Thoracic aorta (tissue), 2 donors: Measurements from ENCODE around the gene RADIL. TPM values are rescaled to one million over a fixed set of nuclear protein-coding genes. Genes with fewer than 3 reads are reported as not detected.

Source experiments
- ATAC-seq: fragments of 150-250 bp; one replicate; pipeline ENCODE4 v1.8.0; 2017; ENCODE audit warnings: low read depth; ENCODE audit not compliant: insufficient number of reproducible peaks, low FRiP score
- DNase-seq: peaks from one replicate; pipeline ENCODE4 v3.0.0-alpha.2; 2020; ENCODE audit warnings: low spot score
- H3K27ac ChIP-seq, 2 donors: fragments of 200-600 bp; sonication (generic); 1 replicate in 1 of 2; 2 replicates in 1 of 2; pipeline ENCODE4 v1.5.1; 2016; ENCODE audit warnings: mild to moderate bottlenecking in 2 of 2, moderate library complexity in 2 of 2
- H3K27me3 ChIP-seq: fragments of 200-600 bp; sonication (generic); replicated peaks from 2 replicates; pipeline ENCODE4 v1.6.0; 2016; ENCODE audit warnings: mild to moderate bottlenecking; ENCODE audit not compliant: insufficient read depth
- H3K36me3 ChIP-seq: fragments of 200-600 bp; sonication (generic); one replicate; pipeline ENCODE4 v1.5.1; 2016
- H3K4me1 ChIP-seq, 2 donors: fragments of 200-600 bp; sonication (generic); 1 replicate in 1 of 2; 2 replicates in 1 of 2; pipeline versions ENCODE4 v1.5.1 to v1.6.0; 2016; ENCODE audit warnings: low read depth in 2 of 2, mild to moderate bottlenecking in 1 of 2; ENCODE audit not compliant: control insufficient read depth in 1 of 2
- H3K4me3 ChIP-seq: fragments of 200-600 bp; sonication (generic); 2 replicates; pipeline ENCODE4 v1.5.1; 2016; ENCODE audit warnings: mild to moderate bottlenecking
- H3K9me3 ChIP-seq: fragments of 200-600 bp; sonication (generic); 2 replicates; pipeline ENCODE4 v1.5.1; 2016
- total RNA-seq, 2 donors: library from RNA; depleted of rRNA; stranded (reverse); fragments of >200 nt; gene quantifications; one replicate each; pipeline versions ENCODE4 v1.1.0 to v1.2.3, GENCODE V29; 2016
- TF ChIP-seq, protein P1 (sequence below): fragments of 200-600 bp; sonication (generic); IDR thresholded peaks from one replicate; pipeline ENCODE4 v1.5.1; 2019; ENCODE audit warnings: antibody characterized with exemption

RADIL gene
- total RNA-seq, 2 donors from 2014 or later = 6.7 to 14.4 TPM

DNA sequence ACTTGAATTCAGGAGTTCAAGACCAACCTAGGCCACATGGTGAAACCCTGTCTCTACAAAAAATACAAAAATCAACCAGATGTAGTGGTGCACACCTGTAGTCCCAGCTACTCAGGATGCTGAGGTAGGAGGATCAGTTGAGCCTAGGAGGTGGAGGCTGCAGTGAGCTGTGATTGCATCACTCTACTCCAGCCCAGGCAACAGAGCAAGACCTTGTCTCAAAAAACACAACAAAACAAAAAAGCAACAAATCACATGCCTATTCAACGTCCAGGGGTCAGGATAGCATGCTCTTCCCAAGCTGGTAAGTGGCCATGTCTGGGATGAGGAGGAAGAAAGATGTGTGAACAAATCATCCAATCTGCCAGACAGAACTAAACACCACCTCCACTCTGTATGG, 6.2 kb upstream of the RADIL start:
- H3K4me3 ChIP-seq = no peak overlapping the region
- H3K27me3 ChIP-seq = no peaks in the 10 kb centered on the region
- no peak for ATAC-seq
- no peak overlapping the region for H3K27ac ChIP-seq
- no peaks in the 10 kb centered on the region for H3K4me1 ChIP-seq
- H3K9me3 ChIP-seq = peaks cover 5% of the 10 kb centered on the region
- no peaks in the 10 kb centered on the region for H3K36me3 ChIP-seq
- DNase-seq = no peak
- TF ChIP-seq, protein P1, sequence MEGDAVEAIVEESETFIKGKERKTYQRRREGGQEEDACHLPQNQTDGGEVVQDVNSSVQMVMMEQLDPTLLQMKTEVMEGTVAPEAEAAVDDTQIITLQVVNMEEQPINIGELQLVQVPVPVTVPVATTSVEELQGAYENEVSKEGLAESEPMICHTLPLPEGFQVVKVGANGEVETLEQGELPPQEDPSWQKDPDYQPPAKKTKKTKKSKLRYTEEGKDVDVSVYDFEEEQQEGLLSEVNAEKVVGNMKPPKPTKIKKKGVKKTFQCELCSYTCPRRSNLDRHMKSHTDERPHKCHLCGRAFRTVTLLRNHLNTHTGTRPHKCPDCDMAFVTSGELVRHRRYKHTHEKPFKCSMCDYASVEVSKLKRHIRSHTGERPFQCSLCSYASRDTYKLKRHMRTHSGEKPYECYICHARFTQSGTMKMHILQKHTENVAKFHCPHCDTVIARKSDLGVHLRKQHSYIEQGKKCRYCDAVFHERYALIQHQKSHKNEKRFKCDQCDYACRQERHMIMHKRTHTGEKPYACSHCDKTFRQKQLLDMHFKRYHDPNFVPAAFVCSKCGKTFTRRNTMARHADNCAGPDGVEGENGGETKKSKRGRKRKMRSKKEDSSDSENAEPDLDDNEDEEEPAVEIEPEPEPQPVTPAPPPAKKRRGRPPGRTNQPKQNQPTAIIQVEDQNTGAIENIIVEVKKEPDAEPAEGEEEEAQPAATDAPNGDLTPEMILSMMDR = no peak

- ATAC-seq (no peak), DNase-seq (no peak)
- H3K27ac ChIP-seq = no peak overlapping the region
- H3K36me3 ChIP-seq = no peaks in the 10 kb centered on the region
- H3K4me1 ChIP-seq = no peaks in the 10 kb centered on the region
- H3K4me3 ChIP-seq = no peak overlapping the region
- TF ChIP-seq, protein P1 = no peak
- no peaks in the 10 kb centered on the region for H3K27me3 ChIP-seq
- no peaks in the 10 kb centered on the region for H3K9me3 ChIP-seq
These were observed 4.6 kb upstream of the RADIL start for GRCh38 chr7:4888161-4888560.

DNA sequence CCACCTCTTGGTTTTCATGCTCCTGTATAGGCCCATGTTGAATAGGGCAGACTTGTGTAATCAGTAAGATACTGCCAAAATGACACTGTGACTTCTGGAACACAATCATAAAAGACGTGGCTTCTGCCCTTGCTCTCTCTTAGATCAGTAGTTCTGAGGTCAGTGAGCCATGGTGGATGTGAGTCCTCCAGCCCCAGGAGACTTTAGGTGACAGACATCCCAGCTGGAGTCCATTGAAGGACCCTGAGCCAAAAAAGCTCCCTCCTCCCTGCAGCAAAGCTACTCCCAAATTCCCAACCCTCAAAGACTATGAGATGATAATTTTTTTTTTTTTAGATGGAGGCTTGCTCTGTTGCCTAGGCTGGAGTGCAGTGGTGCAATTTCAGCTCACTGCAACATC, 3.2 kb upstream of the RADIL start:
- H3K27ac ChIP-seq = no peak overlapping the region
- H3K36me3 ChIP-seq = no peaks in the 10 kb centered on the region
- H3K4me1 ChIP-seq = no peaks in the 10 kb centered on the region
- TF ChIP-seq, protein P1 = no peak
- ATAC-seq (no peak), DNase-seq (no peak)
- H3K4me3 ChIP-seq = no peak overlapping the region
- no peaks in the 10 kb centered on the region for H3K27me3 ChIP-seq
- no peaks in the 10 kb centered on the region for H3K9me3 ChIP-seq

GRCh38 chr7:4885317-4885807, 1.8 kb upstream of the RADIL start:
- DNase-seq = no peak

DNA sequence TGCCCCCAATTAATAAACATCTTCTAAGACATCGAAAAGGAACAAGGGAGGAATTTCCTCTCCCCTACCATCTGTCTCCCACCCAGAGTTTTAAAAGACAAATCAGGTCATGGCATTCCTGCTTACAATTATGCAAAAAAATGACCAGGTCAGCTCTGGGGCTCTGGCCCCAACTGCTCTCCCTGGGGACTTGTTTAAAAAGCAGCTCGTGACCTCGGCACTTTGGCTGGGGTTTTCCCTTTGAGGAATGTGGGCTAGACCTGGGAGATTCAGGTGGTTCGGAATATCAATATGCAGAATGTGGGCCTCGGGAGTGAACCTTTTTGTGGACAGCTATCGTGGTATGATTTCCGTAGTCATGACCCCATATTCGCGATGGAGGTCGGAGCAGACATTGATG, 648 bp upstream of the RADIL start:
- no peak overlapping the region for H3K4me3 ChIP-seq
- no peaks in the 10 kb centered on the region for H3K27me3 ChIP-seq
- TF ChIP-seq, protein P1 = no peak
- H3K9me3 ChIP-seq = no peaks in the 10 kb centered on the region
- DNase-seq (no peak), ATAC-seq (no peak)
- H3K27ac ChIP-seq = no peak overlapping the region
- no peaks in the 10 kb centered on the region for H3K36me3 ChIP-seq
- no peaks in the 10 kb centered on the region for H3K4me1 ChIP-seq

More at GRCh38 chr7:4885317-4885807, 1.8 kb upstream of the RADIL start:
- ATAC-seq = no peak
- H3K36me3 ChIP-seq = no peaks in the 10 kb centered on the region
- H3K9me3 ChIP-seq = no peaks in the 10 kb centered on the region
- TF ChIP-seq, protein P1 = no peak
- H3K27ac ChIP-seq = no peak overlapping the region
- no peaks in the 10 kb centered on the region for H3K4me1 ChIP-seq
- H3K27me3 ChIP-seq = no peaks in the 10 kb centered on the region
- no peak overlapping the region for H3K4me3 ChIP-seq
